Body of pancreas (tissue), 4 donors: Measurements from ENCODE around the gene CHRNA10.

Source experiments
- POLR2A ChIP-seq, 3 donors: fragments of 450-650 bp; IDR thresholded peaks; one replicate each; pipeline ENCODE4 v1.6.1; 2016; ENCODE audit warnings: antibody characterized with exemption in 3 of 3, mild to moderate bottlenecking in 2 of 3
- TF ChIP-seq, protein P1 (sequence below), 7 experiments: fragments of 450-650 bp in 4 of 7; fragments of 200-600 bp in 3 of 7; sonication (generic) in 3 of 7; IDR thresholded peaks; one replicate each; pipeline ENCODE4 v1.5.1; 2016 to 2019; ENCODE audit warnings: antibody characterized with exemption in 7 of 7

DNA sequence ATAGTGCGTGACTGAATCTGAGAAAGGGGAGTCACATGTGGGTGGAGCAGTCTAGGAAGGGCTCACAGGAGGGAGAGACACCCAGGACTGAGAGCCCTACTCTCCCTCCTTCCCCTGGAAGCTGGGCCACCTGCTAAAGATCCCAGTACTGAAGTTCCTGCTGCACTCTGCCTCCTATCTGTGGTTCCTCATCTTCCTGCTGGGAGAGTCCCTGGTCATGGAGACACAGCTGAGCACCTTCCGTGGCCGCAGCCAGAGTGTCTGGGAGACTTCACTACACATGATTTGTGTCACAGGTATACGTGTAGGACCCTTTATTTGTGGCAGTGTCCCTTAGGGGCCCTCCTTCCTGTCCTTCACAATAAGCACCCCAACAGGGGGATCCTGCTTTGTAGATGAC is 48.7 kb downstream of the CHRNA10 start:
- TF ChIP-seq, protein P1, sequence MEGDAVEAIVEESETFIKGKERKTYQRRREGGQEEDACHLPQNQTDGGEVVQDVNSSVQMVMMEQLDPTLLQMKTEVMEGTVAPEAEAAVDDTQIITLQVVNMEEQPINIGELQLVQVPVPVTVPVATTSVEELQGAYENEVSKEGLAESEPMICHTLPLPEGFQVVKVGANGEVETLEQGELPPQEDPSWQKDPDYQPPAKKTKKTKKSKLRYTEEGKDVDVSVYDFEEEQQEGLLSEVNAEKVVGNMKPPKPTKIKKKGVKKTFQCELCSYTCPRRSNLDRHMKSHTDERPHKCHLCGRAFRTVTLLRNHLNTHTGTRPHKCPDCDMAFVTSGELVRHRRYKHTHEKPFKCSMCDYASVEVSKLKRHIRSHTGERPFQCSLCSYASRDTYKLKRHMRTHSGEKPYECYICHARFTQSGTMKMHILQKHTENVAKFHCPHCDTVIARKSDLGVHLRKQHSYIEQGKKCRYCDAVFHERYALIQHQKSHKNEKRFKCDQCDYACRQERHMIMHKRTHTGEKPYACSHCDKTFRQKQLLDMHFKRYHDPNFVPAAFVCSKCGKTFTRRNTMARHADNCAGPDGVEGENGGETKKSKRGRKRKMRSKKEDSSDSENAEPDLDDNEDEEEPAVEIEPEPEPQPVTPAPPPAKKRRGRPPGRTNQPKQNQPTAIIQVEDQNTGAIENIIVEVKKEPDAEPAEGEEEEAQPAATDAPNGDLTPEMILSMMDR (IDR thresholded peaks at IDR 0.05): no peak
- no peak for TF ChIP-seq POLR2A (IDR thresholded peaks at IDR 0.05)
